IPS DF 19.7 (cell line): ENCODE measurements around the gene CHST11.

Source experiments
- DNase-seq: peaks from one replicate; pipeline ENCODE4 v3.0.0-alpha.2; 2013; ENCODE audit warnings: low read depth, low spot score

Gene CHST11

DNA sequence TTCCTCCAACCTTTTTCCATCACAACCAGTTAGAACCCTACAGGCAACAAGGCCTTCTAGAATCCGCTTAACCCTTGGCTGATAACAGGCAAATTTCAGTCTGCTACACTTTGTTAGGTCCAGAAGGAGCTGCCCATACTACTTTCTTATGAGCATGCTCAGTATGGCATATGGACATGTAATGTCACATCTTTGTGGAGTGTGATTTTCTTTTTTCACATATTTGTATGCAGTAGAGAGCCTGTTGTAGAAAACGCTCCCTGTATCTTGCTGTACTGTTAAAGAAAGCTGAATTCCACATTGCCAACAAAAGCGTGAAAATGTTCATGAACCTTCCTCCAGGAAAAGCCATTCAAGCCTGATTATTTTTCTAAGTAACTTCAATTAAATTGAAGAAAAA lies 304.9 kb downstream of the CHST11 start:
- no peak for DNase-seq

DNA sequence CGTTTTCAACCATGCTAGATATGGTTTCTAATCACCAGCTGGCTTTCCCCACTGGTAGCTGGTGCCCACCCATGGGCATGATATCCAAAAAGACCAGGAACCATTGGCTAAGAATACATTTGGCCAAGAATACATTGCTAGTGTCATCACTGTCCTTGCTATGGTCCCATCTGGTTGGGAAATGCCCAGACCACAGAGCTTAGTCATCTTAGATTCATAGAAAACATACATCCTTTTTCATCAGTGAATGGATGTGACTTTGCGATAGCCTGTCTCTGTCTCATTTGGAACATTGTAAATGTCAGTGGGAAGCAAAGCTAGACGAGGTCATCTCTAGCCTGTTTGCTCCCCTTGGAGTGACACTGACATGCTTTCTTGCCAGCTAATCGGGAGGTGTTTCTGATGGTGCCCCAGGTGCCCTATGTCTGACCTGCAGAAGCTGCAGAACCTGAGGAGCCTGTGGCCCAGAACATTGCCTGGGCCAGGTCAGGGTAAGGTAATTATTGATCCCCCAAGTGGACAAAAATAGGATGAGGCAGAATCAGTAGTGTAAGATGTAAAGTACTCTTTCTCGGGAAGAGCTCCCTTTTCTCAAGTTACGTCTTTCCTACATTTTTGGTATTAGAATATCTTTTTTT lies 306.5 kb downstream of the CHST11 start:
- no peak for DNase-seq

DNA sequence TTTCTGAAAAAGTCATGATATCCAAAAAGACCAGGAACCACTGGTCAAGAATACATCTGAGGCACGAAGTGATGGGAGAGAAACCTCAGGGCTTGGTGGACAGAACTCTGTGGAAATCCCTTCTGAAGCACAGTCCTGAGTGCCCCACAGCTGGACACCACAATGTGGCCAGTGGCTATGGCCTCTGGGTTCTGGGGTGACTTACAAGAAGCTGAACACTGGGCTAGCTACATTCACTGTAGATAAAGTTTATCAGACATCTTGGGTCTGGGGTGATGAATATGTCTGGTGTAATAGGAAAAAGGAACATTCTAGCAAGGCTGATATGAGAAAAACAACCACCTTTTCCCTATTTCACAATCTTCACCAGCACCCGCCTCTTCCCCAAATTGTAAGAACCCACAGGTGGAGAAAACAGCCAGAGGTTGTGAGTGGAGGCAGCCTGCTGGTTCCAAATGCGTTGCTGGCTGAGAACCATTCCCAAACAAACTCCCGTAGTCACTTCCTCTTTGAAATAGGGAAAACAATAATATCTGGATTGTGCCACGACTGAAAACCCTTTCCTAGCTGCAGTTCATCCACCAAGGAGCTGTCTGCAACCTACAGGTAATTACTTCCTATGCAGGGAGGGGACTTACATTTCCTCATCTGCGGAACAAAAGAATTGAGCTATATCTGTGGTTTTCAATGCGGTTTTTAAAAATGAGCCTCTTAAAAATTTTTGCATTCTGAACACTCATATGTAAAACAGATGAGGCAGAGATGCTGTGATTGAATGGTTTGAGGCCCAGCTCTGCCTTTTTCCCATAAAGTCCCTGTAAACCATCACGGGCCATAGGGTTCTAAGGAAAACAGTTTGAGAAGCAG lies 307.7 kb downstream of the CHST11 start:
- no peak for DNase-seq

DNA sequence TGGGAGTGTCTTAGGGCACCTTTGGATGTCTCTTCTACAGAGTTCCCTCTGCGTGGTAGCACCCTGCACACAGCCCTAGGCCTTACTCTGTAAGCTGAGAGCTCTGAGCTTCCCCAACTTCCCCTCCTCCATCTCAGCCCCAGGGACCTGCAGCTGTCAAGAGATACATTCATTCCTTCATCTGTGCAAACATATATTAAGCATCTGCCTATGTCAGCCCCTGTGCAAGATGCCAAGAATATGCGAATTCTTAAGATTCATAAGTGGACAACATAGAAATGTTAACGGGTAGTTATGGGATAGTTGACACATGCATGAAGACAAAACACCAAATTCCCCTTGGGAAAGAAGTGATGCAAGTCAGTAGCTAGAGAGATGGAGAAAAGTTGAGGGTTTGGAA lies 310.5 kb downstream of the CHST11 start:
- DNase-seq, result no peak

DNA sequence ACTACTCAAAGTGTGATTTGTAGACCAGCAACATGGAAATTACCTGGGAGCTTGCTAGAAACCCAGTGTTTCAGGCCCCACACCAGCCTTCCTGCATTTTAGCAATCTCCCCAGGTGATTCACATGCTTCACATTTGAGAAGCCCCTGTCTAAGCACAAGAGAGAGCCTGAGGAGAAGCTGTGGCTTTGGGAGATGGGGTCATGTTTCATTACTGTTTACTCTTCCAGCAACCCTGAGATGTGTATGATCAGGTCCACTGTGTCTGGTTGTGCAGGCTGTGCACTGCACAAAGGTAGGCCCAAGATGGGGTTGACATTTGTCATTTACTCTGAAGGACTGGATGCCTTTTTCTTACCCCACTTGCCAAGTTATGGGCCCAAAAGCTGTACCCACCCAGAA lies 311.3 kb downstream of the CHST11 start:
- no peak for DNase-seq

DNA sequence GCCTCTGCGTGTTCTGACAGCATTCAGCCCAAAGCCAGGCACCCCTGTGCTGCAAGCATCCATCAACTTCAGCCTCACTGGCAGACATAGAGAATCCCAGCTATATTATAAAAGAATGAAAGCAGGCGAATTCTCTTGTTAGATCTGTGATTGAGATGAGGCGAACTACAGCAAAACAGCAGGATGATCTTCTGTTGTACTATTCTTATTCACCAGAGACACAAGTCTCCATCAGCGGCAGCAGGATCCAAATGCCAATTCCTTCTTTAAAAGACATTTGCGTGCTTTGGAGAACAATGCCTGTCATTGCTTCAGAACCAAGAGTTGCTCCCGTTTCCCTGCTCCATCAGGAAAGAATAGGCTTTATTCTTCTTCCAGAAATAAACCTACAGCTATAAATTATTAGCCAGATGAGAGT lies 312.4 kb downstream of the CHST11 start:
- DNase-seq, result no peak

DNA sequence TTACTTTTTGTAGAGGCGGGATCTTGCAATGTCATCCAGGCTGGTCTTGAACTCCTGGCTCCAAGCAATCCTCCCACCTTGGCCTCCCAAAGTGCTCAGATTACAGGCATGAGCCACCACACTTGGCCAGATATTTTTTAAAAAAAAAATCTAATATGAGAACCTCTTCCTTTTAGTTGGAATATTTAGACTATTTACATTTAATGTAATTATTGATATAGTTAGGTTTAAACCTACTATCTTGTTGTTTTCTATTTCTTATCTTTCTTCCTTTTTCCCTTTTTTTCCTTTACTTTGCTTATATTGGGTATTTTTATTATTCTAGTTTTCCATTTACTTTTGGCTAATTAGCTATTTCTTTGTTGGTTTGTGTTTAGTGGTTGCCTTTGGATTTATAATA lies 315.6 kb downstream of the CHST11 start:
- DNase-seq, result no peak

DNA sequence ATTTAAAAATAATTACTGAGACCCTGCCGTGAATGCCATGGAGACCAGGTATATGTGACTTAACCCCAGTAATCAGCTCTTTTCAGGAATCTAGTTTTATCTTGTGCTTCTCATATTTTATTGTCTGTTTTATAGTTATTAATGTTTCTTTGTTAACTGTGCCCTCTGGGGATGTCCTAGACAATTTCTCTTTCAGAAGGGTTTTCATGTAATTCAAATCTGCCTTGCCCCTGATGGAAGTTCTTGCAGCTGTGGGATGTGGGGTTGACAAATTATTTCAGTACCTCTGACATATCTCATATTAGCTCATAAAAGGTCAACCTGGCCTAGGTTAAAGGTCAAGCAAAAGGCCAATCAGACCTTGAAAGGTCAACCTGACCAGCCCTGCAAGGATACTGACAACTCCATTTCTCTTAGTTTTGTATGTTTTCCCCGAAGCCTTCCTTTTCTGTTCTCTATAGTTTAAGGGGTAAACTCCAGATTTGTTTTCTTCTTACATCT lies 319.0 kb downstream of the CHST11 start:
- DNase-seq, result no peak

DNA sequence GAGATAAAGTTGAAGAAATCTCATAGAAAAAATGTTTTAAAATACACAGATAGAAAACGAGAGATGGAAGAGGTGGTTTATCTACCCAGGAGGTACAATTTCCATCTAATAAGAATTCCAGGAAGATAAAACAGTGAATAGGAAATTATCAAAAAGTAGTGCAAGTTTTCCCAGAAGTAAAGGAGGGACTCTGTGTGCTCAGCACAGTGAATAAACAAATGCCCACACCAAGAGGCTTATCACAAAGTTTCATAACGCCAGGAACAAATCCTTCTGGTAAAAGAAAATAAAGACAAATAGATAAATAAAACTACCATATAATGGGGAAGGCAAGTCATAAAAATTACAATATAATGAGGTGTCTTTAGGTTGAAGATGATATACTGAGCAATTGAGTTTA lies 322.4 kb downstream of the CHST11 start:
- no peak for DNase-seq

DNA sequence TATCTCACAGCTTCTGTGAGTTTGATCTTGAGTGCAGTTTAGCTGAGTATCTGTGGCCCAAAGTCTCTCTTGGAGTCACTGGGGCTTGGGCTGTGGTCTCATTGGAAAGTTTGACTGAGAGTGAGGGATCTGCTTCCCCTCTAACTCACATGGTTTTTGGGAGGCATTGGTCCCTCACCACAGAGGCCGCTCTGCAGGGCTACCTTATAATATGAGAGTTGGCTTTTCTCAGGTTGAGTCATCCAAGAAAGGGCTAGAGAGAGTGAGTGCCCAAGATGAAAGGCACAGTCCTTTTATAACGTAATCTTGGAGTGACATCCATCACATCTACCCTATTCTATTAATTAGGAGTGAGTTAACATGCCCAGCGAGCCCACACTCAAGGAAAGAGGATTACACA lies 325.5 kb downstream of the CHST11 start:
- no peak for DNase-seq

DNA sequence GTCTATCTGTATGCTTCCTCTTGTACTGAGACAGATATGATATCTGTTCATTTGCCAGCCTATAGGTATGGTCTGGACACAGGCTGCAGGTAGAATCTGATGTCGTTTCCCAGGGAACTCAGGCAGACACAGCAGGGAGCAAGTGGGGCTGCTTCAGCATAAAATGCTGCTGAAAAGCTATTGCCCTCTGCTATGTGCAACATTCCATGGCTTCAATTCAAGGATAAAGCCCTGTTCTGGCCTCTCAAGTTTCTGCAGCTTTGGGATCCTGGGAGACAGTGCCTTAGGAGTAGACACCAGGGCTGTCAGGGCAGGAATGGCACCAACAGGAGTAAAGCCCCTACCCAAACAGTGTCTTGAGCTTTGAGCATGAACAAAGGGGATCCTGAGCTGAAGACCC lies 327.8 kb downstream of the CHST11 start:
- DNase-seq, result no peak

DNA sequence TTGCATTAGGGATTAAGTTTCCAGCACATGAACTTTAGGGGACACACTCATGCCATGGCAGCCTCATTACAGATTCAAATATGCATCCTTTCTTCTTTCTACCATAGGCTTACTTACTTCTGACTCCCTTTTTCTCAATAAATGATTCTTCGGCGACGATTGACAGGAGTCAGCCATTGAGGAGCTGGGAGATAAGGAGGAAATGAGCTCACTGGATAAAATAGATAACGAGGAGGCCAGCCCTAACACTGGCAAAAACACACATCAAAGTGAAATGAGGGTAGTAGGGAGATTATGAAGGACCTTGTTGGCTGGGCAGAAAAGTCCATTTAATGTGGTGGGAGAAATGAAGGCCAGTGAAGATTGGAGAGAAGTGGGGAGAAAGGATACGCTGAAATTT lies 329.1 kb downstream of the CHST11 start:
- DNase-seq, result no peak

DNA sequence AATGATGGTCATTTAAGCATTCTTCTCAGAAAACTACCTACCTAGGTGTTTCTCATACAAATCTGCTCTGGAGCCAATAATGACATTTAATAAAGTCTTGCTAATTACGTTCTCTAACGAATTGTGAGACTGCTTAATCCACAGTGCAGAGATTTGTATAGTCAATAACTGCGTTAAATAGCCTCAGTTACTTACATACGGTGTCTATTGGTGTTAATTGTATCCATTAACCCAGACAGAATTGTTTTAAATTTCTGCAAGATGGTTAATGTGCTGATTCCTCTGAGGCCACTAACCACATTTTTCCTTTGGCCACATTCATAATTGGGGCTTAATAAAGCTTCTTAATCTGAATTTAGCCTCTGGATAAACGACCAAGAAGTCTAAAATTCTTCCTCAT lies 329.6 kb downstream of the CHST11 start:
- DNase-seq, result no peak

DNA sequence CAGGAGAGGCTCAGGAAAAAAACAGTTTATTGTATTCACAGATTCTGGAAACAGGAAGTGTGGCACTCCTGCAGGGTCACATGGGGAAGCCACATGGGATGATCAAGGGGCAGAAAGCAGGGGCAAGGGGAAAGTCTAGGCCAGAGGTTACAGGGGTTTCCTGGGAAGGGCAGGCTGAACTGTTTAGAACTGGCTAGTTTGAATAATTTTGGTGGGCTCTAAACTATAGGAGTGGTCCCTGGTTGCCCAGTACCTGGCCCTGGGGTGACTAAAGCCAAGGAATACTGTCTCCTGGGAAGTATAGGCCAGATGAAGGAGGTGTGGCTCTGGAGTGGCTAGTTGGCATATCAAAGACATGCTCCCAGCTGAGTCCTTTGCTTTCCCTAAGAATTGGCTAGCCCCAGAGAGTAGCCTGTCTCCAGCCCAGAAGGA lies 332.1 kb downstream of the CHST11 start:
- peak; percentile 75 for DNase-seq

DNA sequence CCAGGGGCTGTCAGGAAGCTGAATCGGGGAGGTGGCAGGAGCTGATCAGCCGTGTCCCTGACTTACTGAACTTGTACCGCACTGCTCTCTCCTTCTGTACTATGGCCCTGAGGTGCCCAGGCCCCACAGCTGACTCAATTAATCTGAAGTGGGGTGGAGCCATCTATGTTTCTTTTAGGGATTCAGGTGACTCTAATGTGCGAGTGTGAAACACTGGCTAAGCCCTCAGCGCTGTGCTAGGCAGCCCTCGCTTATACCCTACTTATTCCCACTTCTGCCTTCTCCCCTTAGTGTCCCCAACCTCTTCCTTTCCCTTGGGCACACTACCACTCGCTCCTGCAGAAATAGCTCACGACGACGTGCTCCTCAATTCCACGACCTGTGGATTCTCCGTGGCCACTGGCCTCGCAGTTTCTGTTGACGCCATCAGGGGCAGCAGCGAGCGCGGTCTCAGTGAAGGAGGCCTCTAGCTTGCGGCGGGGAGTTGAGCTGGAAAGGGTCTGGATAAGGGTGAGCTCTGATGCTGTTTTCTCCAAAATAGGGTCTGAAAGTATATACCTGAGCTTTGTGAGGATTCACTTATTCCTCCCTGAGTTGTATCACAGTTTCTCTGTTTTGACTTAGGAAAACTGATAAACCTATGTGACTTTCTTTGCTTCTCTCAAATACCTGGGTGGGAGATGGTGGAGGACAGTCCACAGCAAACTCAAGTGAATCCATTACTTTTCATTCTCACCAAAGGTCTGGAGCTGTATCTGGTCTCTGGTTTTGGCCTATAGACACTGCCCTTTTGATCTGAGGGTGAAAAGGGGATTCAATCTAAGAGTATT lies 333.8 kb downstream of the CHST11 start:
- no peak for DNase-seq

DNA sequence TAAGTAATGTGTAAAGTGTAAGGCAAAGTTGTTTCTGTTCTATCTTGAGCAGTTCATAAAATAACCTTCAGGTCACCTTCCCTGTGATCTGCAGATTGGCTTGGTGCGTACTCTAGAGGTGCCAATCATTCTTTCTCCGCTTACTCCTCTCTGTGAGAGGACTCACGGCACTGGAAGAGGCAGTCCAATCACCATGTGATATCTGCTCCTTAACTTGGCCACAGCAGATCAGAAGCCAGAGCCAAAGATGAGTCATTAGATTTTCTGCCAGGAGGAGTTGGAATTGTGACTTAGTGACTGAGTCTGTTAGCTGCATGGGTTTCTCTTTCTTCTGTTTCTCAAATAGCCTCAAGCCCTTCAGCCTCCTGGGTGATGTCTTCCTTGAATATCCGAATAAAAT lies 335.8 kb downstream of the CHST11 start:
- no peak for DNase-seq

DNA sequence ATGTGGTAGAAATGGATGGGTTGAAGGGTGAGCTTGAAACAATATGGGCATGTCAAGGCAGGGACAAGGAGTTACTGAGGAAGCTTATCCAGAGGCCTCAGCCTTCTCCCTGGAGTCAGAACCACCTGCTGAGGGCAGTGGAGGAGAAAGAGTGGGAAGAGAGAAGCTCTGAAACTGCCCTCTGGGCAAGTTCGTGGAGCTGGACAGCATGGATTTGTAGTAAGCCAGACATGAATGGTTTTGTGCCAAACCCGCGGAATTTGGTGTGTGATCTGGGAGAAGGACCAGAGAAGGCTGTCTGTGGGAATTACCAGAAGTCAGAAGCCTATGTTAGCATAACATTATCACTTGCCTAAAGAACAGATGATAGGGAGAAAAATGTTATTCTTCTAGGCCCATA lies 336.5 kb downstream of the CHST11 start:
- DNase-seq, result no peak

DNA sequence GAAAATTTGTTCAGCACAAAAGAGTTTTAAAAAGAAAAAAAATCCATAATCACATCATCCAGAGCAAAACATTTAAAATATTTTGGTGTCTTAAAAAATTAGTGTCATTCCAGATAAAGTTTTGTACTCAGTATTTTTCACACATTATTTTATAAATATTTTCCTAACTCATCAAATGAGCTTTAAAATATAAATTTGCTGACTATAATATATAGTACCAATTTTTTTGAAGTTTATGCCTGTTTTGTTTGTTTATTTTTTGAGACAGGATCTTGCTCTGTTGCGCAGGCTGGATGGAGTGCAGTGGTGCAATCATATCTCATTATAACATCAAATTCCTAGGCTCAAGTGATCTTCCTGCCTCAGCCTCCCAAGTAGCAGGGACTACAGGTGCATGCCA lies 337.2 kb downstream of the CHST11 start:
- DNase-seq, result no peak

DNA sequence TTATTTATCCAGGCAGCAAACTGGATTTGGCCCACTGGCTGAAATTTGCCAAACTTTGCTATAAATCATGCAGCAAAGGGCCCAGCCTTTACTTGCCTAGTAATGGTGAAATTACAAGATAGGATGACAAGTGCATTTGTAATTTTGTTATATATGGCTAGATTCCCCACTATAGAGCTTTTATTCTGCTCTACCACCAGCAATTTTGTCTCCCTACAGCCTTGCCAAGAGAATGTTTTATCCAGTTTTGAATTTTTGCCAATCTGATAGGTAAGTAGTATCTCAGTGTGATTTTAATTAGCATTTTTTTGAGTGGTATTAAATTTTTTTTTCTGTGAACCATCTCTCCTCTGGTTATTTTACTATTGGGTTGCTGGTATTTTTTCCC lies 339.7 kb downstream of the CHST11 start:
- DNase-seq, result no peak

DNA sequence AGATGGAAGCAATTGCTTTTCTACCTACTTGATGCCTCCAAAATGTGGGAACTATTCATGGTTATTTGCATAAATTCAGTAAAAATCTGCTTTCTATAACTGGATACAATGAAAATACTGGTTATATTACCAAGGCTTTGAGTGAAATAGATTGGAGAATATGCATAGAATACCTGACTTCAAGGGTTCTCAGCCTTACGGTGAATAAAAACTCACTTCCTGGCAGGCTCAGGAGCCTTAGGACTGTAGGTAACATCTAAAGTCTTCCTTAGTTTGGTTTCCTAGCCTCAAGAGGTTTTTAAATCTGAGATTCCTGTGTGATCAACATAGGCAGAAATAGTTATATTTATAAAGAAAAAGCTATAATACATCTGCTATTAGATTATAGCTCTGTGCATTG lies 342.7 kb downstream of the CHST11 start:
- DNase-seq, result no peak

DNA sequence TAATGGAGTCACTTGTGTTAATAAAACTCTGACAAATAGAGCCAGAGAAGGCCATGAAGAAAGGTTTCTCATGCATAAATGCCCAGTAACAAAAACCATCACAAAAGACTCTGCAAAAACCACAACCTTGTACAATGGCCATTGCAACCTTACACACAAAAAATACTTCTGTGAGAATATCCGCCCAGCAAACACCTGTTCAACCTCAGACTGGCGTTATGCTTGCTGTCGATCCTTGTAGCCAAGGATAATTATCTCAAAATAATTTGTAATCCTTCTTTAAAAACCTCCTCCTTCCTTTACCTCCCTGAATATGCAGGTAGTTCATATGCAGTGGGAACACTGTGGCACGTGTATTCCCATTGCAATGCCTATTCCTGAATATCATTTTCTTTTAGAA lies 344.3 kb downstream of the CHST11 start:
- no peak for DNase-seq

DNA sequence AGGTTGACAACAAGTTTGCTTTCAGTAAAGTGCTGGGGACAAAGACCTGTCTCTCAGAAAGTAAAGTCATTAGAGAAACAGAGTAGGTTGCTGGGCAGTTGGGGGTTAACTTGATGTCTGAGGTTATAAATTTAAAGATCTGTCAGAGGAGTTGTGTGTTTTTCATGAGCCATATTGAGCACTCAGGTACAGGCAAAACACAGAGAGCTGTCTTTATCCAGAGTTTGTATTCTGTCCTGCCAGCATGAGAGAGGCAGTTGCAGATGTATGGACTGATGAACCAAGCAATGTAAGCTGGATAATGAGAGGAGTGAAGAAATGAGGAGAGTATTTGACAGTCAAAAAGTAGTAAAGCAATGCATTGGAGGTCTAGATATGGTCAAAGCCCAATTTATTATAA lies 344.7 kb downstream of the CHST11 start:
- no peak for DNase-seq
